Astrocyte of the cerebellum (primary cell): ENCODE data around the gene POLH.
"Not testable (repeated sequence)": the region's sequence is repeated elsewhere in the genome, so short reads cannot be mapped to it uniquely, and the experiment has no call there.

Source experiments
- DNase-seq: peaks from one replicate; pipeline ENCODE4 v3.0.0-alpha.2; 2011; ENCODE audit warnings: low read depth
- H3K4me3 ChIP-seq: 2 replicates; pipeline ENCODE4 v1.5.1; 2011; ENCODE audit warnings: mild to moderate bottlenecking, low read depth, low read length, moderate library complexity
- in situ Hi-C: cut with HindIII; loops from 2 replicates; pipeline ENCODE4 v1.10.0; 2017; ENCODE audit warnings: low sequenced_read_pairs
- TF ChIP-seq, protein P1 (sequence below): IDR thresholded peaks from 2 replicates; pipeline ENCODE4 v1.5.1; 2012; ENCODE audit warnings: low read length, low read depth, moderate library complexity, mild to moderate bottlenecking; ENCODE audit errors: missing control alignments

Gene POLH

DNA sequence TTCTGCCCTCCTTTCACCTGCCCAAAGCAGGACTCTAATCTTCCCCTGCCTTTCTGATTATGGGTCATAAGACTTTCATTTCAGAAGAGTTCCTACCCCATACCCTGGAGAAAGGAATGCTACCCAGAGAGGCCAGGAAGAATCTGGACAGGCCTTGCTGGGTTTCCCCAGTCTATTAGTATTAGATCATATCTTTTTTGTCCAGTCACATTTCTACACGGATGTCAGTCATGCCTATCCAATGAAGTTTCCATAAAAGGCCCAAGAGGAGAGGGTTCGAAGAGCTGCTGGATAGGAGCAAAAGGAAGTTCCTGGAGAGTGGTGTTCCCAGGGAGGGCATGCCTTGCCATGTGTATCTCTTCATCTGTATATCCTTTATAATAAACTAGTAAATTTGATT, 3.2 kb downstream of the POLH start:
- H3K4me3 ChIP-seq, result no peak overlapping the region
- no peak for DNase-seq
- TF ChIP-seq, protein P1, sequence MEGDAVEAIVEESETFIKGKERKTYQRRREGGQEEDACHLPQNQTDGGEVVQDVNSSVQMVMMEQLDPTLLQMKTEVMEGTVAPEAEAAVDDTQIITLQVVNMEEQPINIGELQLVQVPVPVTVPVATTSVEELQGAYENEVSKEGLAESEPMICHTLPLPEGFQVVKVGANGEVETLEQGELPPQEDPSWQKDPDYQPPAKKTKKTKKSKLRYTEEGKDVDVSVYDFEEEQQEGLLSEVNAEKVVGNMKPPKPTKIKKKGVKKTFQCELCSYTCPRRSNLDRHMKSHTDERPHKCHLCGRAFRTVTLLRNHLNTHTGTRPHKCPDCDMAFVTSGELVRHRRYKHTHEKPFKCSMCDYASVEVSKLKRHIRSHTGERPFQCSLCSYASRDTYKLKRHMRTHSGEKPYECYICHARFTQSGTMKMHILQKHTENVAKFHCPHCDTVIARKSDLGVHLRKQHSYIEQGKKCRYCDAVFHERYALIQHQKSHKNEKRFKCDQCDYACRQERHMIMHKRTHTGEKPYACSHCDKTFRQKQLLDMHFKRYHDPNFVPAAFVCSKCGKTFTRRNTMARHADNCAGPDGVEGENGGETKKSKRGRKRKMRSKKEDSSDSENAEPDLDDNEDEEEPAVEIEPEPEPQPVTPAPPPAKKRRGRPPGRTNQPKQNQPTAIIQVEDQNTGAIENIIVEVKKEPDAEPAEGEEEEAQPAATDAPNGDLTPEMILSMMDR, result no peak
- in situ Hi-C loops, result no loop called here

DNA sequence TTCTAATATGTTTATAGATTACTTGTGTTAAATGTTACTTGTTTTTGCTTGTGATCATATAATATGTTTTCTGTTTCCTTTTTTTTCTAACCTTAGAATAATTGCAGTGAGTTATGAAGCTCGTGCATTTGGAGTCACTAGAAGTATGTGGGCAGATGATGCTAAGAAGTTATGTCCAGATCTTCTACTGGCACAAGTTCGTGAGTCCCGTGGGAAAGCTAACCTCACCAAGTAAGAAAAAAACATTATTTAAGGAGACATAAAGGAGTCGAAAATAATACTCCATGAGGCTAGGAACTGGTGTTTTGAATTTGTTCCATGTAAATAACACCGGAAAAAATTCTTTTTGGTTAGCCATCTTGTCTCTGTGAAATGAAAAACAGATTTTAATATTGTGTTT, 6.9 kb downstream of the POLH start:
- in situ Hi-C loops, result no loop called here
- H3K4me3 ChIP-seq, result no peak overlapping the region
- TF ChIP-seq, protein P1, result no peak
- no peak for DNase-seq

DNA sequence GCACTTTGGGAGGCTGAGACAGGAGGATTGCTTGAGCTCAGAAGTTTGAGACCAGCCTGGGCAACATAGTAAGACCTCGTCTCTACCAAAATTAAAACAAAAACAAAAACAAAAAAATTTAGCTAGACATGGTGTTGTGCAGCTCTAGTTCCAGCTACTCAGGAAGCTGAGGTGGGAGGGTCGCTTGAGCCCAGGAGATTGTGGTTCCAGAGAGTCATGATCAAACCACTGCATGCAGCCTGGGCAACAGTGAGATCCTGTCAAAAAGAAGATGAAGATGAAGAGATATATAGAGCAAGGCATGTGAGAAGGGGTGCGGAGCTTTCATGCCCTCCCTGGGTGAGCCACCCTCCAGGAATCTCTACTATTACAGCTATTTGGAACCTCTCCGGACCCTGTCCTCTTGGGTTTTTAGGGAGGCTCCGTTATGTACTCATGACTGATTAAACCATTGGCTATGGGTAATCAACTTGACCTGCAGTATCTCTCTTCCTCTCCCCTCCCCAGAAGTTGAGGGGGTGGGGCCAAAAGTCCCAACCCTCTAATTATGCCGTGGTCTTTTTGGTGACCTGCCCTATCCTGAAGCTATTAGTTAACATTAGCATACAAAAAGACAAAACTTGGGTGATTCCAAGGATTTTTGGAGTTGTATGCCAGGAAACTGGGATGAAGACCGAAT, 9.0 kb downstream of the POLH start:
- in situ Hi-C loops, result no loop called here
- DNase-seq, result no peak
- H3K4me3 ChIP-seq, result no peak overlapping the region
- TF ChIP-seq, protein P1, result no peak

DNA sequence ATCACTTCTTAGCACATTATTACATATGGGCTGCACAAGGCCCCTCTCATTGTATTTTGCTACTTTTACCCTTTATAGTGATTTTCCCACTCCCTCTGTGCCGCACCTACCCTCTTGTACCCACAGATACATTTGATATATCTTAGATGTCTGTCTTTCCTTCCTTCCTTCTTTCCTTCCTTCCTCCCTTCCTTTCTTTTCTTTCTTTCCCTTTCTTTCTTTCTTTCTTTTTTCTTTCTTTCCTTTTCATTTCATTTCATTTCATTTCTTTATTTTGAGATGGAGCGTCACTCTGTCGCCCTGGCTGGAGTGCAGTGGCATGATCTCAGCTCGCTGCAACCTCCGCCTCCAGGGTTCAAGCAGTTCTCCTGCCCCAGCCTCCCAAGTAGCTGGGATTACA, 12.2 kb downstream of the POLH start:
- TF ChIP-seq, protein P1, result no peak
- no peak overlapping the region for H3K4me3 ChIP-seq
- in situ Hi-C loops, result no loop called here
- no peak for DNase-seq

DNA sequence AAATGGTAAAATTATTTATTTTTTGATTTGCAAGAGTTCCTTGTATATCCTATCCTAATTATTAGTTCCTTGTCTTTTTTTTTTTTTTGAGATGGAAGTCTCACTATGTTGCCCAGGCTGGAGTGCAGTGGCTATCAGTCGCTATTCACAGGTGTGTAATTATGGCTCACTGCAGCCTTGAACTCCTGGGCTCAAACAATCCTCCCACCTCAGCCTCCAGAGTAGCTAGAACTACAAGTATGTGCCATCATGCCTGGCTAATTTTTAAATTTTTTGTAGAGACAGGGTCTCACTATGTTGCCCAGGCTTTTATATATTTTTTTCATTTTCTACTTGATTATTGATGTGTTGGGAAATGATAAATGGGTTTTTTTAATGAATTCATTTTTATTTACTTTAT, 13.6 kb downstream of the POLH start:
- not testable (repeated sequence) for DNase-seq, H3K4me3 ChIP-seq

DNA sequence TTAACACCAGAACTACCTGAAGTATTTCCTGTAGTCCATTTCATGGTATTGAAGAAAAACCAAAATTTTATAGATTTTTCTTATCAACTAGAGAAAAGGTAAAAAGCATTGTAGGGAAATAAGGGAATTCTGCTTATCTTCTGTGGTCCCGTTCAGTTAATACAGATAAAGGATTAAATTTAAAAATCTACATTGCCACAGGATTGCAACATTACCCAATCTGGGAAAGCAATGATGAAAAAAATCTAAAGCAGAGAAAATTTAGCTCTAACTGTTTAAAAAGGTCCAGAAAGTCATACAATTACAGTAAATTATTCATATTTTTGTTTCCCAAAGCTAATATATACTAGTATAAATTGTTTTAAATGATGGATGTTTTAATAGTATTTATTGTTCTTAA, 18.0 kb downstream of the POLH start:
- no peak for DNase-seq
- in situ Hi-C loops, result loop anchor here (5.0 kb wide), 1 partner anchor 72 kb away; no protein-coding TSS in a partner anchor
- no peak overlapping the region for H3K4me3 ChIP-seq
- TF ChIP-seq, protein P1, result no peak

More for the DNA sequence above, 13.6 kb downstream of the POLH start:
- in situ Hi-C loops, result not testable (repeated sequence)

DNA sequence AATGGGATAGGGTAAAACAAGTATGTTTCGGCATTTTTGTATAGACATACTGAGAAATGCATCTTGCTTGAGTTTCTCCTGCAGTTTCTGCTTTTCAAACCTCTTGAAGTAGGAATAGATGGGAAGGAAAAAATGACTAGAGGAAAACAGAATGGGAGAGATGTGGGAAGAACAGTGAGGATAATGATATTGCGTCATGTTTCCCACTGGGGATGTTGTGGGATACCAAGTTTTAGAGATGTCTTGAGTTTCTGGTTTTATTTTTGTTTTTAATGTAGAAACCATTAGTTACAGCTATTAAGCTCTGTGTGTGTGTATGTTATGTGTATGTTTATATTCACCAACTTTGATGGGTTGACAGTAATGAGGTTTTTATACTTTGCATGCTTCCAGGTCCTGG, 24.6 kb downstream of the POLH start:
- in situ Hi-C loops, result no loop called here
- TF ChIP-seq, protein P1, result no peak
- DNase-seq, result no peak
- H3K4me3 ChIP-seq, result no peak overlapping the region
